GM19438 (cell line): ENCODE results near the gene COL5A1.

Source experiments
- ATAC-seq: cut with Tn5 transposase; IDR thresholded peaks from one replicate; pipeline ENCODE4 v1.9.1; 2021; ENCODE audit warnings: low read depth; ENCODE audit not compliant: unreplicated experiment

Gene COL5A1

GRCh38 chr9:134804871-134805270 is 163.3 kb downstream of the COL5A1 start:
- ATAC-seq: no peak

- no peak for ATAC-seq
Measured at GRCh38 chr9:134807716-134808446, 166.3 kb downstream of the COL5A1 start.

DNA sequence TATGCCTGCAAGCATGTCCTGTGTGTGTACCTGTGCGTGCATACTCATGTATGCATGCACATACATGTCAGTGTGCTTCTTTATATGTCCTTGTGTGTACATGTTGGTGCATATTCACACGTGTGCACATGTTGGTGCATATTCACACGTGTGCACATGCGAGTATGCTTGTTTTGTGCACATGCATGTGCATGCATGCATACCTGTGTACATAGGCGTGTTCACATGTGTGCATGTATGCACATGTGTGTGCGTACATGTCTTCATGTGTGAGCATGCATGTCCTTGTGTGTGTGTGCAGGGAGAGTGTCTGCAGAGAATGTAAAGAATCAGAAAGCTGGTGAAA is 166.8 kb downstream of the COL5A1 start:
- ATAC-seq: no peak

DNA sequence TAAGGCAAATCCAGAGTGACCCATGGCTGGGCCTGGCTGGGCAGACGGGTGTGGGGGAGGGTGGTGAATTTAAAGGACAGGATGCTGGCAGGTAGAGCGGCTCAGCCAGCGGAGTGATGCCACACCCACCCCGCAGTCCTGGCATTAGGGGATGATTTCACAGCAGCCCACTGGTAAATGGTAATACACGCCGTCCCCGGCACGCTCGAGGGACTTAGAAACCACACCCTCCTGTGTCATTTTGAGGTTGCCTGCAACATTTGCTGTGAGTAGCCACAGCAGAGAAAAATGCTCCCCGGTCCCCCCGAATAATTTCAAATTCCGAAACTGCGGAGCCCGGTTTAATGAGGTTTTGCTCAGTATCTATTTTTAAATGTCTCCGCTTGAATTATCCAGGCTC is 167.7 kb downstream of the COL5A1 start:
- ATAC-seq: no peak

DNA sequence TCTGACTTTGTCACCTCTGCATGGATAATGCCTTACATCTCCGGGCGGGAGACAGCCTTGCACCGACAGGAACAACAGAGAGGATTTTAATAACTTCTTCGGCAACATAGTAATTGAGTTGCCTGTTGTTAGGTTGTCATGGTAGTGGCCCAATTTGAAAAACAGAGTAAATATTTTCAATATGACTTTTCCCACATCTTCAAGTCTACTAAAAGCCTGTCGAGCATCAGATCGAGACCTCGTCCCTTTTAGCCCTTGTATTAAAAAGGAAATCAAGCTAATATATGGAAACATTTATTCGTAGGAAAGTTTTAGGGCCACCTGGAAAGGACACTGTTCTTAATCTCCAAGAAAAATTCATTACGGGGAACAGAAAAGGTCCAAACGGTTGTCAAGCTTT is 168.2 kb downstream of the COL5A1 start:
- no peak for ATAC-seq

DNA sequence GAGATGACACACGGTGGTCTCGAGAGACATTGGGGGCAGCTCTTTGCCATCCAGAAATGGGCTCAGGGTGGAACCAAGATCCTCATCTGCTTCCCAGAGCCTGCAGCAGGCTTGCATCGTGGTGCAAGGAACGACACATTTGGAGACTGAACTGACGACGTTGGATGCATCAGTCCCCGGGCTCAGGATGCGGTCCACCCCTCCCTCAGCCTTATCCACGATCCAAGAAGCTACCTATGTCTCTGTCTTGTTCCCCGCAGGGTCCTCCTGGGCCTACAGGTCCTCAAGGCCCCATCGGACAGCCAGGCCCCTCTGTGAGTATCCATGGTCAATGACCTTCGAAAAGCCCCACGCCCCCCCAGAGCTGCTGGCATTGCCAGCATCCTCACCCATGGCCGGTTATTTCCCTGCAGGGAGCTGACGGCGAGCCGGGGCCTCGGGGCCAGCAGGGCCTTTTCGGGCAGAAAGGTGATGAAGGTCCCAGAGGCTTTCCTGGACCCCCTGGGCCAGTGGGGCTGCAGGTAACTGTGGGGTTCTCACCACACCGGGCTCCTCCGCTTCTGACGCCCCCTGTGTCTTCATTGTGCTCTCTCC is 169.6 kb downstream of the COL5A1 start:
- no peak for ATAC-seq

GRCh38 chr9:134811673-134812342 is 170.2 kb downstream of the COL5A1 start:
- ATAC-seq: no peak

- ATAC-seq: no peak
Measured at GRCh38 chr9:134812343-134812673, 170.7 kb downstream of the COL5A1 start.

DNA sequence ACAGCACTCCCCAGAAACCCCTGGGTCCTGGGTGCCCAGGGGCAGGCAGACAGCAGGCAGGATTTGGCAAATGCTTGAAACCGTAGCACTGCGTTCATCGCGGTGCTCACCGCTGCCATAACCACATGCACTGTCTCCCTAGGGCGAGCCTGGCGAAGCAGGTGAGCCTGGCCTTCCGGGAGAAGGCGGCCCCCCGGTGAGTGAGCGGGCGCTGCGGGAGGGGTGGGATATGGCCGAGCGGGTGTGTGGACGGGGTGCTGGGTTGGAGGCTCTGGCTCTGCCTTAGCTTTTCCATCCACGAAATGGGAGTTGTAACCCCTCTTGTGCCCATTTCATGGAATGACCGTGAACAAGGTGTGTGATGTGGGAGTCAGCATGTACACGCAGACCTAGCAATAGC is 172.2 kb downstream of the COL5A1 start:
- ATAC-seq: no peak

- no peak for ATAC-seq
Measured at GRCh38 chr9:134814598-134815215, 173.1 kb downstream of the COL5A1 start.

DNA sequence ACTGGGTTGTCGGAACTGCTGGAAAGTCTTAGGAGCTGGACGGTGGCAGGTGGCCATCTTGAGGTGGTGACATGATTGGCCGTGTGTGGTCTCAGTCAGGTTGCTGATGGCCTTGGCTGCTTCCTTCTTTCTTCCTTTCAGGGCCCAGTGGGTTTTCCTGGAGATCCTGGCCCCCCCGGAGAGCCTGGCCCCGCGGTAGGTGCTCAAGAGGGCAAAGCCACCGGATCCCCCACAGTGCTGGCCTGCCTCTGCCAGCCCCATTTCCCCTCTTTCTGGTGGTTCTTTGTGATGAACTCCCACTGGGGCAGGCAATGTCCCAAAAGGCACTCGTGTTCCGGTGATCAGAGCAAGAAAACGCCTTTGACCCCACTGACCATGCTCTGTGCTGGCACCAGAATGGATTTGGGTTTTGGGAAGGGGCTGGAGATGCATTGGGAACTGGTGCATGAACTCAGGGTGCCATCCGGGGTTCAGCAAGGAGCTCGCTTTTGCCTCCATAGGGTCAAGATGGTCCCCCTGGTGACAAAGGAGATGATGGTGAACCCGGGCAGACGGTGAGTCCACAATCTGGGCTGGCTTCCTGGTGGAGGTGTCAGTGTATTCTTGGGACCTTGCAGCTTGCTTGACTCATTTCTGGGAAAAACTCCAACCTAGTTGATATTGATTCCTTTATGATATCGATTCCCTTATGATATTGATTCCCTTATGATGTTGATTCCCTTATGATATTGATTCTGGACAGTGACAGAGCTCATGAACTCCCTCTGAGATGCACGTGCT is 174.0 kb downstream of the COL5A1 start:
- no peak for ATAC-seq

DNA sequence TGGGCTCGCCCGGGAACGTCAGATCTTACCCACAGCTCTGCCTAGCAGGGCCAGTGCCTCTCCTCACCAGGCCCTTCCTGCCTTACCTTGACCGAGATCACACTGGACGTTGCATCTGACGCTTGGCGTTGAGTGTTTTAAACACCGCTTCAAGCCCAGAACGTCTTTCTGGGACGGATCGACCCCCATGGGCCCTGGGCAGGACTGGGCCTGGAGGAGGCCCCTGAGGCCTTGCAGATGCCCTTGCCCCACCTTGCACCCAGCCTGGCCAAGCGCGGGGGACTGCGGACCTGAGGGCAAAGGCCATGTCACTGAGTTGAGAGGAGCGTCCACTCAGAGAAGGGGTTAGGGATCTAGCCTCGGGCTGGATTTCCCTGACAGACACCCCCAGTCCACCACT is 174.7 kb downstream of the COL5A1 start:
- ATAC-seq: no peak

GRCh38 chr9:134818000-134818568 is 176.5 kb downstream of the COL5A1 start:
- no peak for ATAC-seq

GRCh38 chr9:134818591-134818990 is 177.0 kb downstream of the COL5A1 start:
- no peak for ATAC-seq

GRCh38 chr9:134820901-134821300 is 179.3 kb downstream of the COL5A1 start:
- ATAC-seq: no peak

DNA sequence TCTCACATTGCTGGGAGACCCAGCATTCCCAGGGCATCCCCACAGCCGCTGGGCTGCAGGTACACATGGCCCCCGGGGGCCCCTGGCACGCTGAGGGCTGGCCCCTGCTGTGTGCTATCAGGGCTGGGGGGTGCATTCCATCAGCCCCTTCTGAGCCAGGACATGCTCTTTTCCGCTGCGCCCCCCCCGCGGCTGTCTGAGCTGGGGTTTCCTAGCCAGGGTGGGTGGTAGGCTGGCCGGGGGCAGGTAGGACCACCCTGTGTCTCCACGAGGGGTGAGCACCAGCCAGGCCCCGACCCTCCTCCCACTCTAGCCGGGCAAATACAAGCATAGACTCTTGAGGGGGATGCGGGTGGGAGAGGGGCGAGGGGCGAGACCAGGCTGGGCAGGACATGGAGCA is 180.9 kb downstream of the COL5A1 start:
- ATAC-seq: no peak

GRCh38 chr9:134823623-134824022 is 182.0 kb downstream of the COL5A1 start:
- no peak for ATAC-seq

DNA sequence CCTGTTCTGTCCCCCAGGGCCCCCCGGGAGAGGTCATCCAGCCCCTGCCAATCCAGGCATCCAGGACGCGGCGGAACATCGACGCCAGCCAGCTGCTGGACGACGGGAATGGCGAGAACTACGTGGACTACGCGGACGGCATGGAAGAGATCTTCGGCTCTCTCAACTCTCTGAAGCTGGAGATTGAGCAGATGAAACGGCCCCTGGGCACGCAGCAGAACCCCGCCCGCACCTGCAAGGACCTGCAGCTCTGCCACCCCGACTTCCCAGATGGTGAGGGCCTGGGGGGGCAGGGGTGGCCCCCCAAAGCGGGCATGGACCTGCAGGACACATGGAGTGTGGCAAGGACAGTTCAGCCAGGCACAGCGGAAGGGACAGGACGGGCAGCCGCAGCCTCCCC is 183.0 kb downstream of the COL5A1 start:
- ATAC-seq: no peak

DNA sequence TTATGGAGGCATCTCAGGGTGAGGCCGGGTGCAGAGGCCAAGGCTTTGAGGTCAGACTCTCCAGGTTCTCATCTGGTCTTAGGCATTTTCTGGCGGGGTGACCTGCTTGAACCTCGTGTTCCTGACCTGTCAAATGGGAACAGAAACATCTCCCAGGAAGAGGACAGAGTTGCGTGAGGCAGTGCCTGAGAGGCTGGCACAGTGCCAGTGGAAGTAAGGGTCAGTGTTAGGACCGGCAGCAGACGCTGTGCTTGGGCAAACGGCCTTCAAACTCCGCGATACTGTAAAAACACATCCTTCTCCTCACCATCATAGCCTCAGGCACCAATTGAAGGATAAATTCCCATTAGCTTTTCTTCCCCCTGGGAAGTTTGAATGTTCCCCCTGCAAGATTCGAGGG is 183.4 kb downstream of the COL5A1 start:
- no peak for ATAC-seq
